Mesothelial cell of epicardium (in vitro differentiated cells): ENCODE data around the gene TYMS. TPM values are rescaled to one million over a fixed set of nuclear protein-coding genes. Genes with fewer than 3 reads are reported as not detected.

Experiments
- DNase-seq, 2 experiments: peaks; one replicate each; pipeline ENCODE4 v3.0.0; 2021; ENCODE audit warnings: low spot score in 2 of 2; ENCODE audit not compliant: unreplicated experiment in 2 of 2
- H3K27ac Mint-ChIP-seq: 2 replicates; pipeline ENCODE4 v1.8.0; 2021; ENCODE audit warnings: mixed read lengths
- H3K27me3 Mint-ChIP-seq: 2 replicates; pipeline ENCODE4 v1.8.0; 2021; ENCODE audit warnings: low read depth, mixed read lengths
- H3K36me3 Mint-ChIP-seq: 2 replicates; pipeline ENCODE4 v1.8.0; 2021; ENCODE audit warnings: mixed read lengths
- H3K4me1 Mint-ChIP-seq: 2 replicates; pipeline ENCODE4 v1.8.0; 2021; ENCODE audit warnings: mixed read lengths
- H3K4me3 Mint-ChIP-seq: 2 replicates; pipeline ENCODE4 v1.8.0; 2021; ENCODE audit warnings: mild to moderate bottlenecking, moderate library complexity, mixed read lengths
- H3K9me3 Mint-ChIP-seq: 2 replicates; pipeline ENCODE4 v1.8.0; 2021; ENCODE audit warnings: mixed read lengths
- CTCF ChIP-seq: fragments of 200-600 bp; sonication (generic); IDR thresholded peaks from one replicate; pipeline ENCODE4 v1.5.0; 2021; ENCODE audit warnings: antibody characterized with exemption; ENCODE audit not compliant: unreplicated experiment
- total RNA-seq: library from RNA; stranded (reverse); gene quantifications from 3 replicates; pipeline ENCODE4 v1.2.1, GENCODE V29; 2021

Gene TYMS
- total RNA-seq, 1 donor from 2014 or later = 54.0 TPM

GRCh38 chr18:711657-712400 is 54.4 kb downstream of the TYMS start:
- Mint-ChIP-seq H3K4me1 (peaks cover 7% of the 10 kb centered on the region), H3K27ac (peak overlapping the region; percentile 7), H3K4me3 (peak overlapping the region; percentile 61), H3K27me3 (no peaks in the 10 kb centered on the region), H3K36me3 (peaks cover 7% of the 10 kb centered on the region), H3K9me3 (peaks cover 4% of the 10 kb centered on the region)
- TF ChIP-seq CTCF = no peak
- peak in 1 of 2 experiments; percentile 50 for DNase-seq

- H3K4me1 Mint-ChIP-seq = peaks cover 7% of the 10 kb centered on the region
- peak within 1 kb of the TSS; percentile 62 for H3K4me3 Mint-ChIP-seq
- TF ChIP-seq CTCF = peak; percentile 72
- peaks cover 4% of the 10 kb centered on the region for H3K9me3 Mint-ChIP-seq
- peak; percentile 61 to 74 for DNase-seq
- H3K36me3 Mint-ChIP-seq = peaks cover 7% of the 10 kb centered on the region
- no peaks in the 10 kb centered on the region for H3K27me3 Mint-ChIP-seq
- peak within 1 kb of the TSS; percentile 7 for H3K27ac Mint-ChIP-seq
Measured at GRCh38 chr18:712401-713134, 55.1 kb downstream of the TYMS start, which contains the start of gene ENOSF1. Gene ENOSF1 (minus strand): TSS chr18:712630. CDS start chr18:712587, 43 bp downstream.

GRCh38 chr18:713135-713490 is 55.7 kb downstream of the TYMS start:
- DNase-seq = no peak
- Mint-ChIP-seq H3K4me3 (peak overlapping the region; percentile 62), H3K27me3 (no peaks in the 10 kb centered on the region), H3K4me1 (peaks cover 7% of the 10 kb centered on the region), H3K27ac (no peak overlapping the region), H3K36me3 (peaks cover 7% of the 10 kb centered on the region), H3K9me3 (peaks cover 4% of the 10 kb centered on the region)
- no peak for TF ChIP-seq CTCF

GRCh38 chr18:715626-716025 is 58.2 kb downstream of the TYMS start:
- no peak for DNase-seq
- H3K4me1 Mint-ChIP-seq = peaks cover 5% of the 10 kb centered on the region
- no peak overlapping the region for H3K4me3 Mint-ChIP-seq
- H3K27ac Mint-ChIP-seq = no peak overlapping the region
- peaks cover 3% of the 10 kb centered on the region for H3K36me3 Mint-ChIP-seq
- no peak for TF ChIP-seq CTCF
- H3K27me3 Mint-ChIP-seq = no peaks in the 10 kb centered on the region
- peaks cover 4% of the 10 kb centered on the region for H3K9me3 Mint-ChIP-seq

- Mint-ChIP-seq H3K36me3 (peaks cover 5% of the 10 kb centered on the region), H3K27ac (no peak overlapping the region), H3K4me1 (no peaks in the 10 kb centered on the region), H3K9me3 (peaks cover 4% of the 10 kb centered on the region), H3K4me3 (no peak overlapping the region), H3K27me3 (no peaks in the 10 kb centered on the region)
- TF ChIP-seq CTCF = no peak
- DNase-seq = no peak
Measured at GRCh38 chr18:717003-717402, 59.5 kb downstream of the TYMS start.

Other genes with a start within 250 kb of the TYMS start
- 68.7 to 70.5 TPM (median 70.0 TPM) in 3 replicates for gene COLEC12, start 157.0 kb upstream of the TYMS start, total RNA-seq
- not detected in 3 replicates for gene CETN1, start 77.3 kb upstream of the TYMS start, total RNA-seq
- 66.7 to 71.7 TPM (median 69.2 TPM) in 3 replicates for gene CLUL1, start 60.7 kb upstream of the TYMS start, total RNA-seq
- gene ENOSF1, start 55.0 kb downstream of the TYMS start, total RNA-seq = 69.5 to 77.1 TPM (median 71.6 TPM) in 3 replicates
- 46.5 to 53.1 TPM (median 47.5 TPM) in 3 replicates for gene YES1, start 154.6 kb downstream of the TYMS start, total RNA-seq
- gene ADCYAP1, start 247.2 kb downstream of the TYMS start, total RNA-seq = 0.70 to 1.3 TPM (median 0.72 TPM) in 3 replicates